Measurements from ENCODE around the gene WDR27.

The WDR27 gene

DNA sequence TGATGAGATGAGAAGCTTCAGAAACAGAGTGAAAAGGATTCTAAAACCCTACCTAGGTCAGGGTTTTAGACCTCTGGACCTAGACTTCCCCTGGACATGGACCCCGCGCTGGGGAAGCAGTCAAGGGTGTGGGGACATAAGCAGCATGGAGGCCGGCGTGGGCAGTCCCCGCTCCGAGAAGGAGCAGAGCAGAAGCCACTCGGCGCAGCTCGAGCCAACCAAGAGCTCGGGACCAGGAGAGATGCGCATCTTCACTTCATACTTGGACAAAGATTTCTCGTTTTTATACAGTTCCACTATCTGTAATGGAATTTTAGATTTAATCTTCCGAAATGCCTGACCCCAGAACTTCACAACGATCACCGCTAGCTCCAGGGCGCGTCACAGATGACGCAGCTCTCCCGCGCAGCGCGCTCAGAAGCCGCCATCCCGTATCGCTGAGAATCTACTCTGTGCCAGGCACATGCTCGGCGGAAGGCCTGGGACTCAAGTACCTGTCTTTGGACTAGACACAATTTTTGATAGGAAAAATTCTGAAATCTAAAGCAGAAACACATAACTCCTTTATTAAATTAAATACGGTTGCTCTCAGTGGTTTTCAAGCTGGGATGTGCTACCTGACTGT is 60.3 kb downstream of the WDR27 start:
- no peak for DNase-seq (ENCODE audit: low read depth in 1 of 2, low spot score in 1 of 2)

- DNase-seq (ENCODE audit: low read depth in 1 of 2, low spot score in 1 of 2): no peak
Measured at GRCh38 chr6:169640983-169641382, 60.8 kb downstream of the WDR27 start.

- no peak for DNase-seq (ENCODE audit: low read depth in 1 of 2, low spot score in 1 of 2)
Measured at GRCh38 chr6:169640351-169640852, 61.4 kb downstream of the WDR27 start.

DNA sequence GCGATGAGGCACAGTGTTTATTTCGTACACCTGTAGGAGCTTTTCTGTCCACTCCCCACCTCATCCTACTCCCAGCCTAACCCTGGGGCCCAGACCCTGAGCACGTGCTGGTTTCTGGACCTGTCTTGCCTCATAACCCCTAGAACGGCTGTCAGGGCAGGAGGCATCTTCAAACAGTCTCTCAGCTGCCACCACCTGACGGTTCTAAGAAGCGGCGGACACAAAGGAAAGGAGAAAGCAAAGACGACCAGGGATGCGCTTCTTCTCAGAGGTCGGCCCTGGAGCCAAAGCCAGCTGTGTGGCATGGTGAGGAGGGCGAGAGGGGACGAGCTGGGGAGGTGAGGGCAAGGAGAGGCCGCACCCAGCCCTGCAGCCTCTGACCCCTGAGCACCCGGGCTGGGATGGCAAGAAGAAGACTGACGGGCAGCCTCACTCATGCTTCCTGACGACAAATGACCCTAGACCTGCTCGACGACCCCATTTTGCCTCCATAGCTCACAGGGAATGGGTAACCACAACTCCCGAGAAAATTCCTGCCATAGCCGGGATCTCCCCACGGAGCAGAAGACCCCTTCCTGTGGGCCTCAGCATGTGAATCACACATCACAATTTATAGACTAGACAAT is 62.1 kb downstream of the WDR27 start:
- no peak for DNase-seq (ENCODE audit: low read depth in 1 of 2, low spot score in 1 of 2)

DNA sequence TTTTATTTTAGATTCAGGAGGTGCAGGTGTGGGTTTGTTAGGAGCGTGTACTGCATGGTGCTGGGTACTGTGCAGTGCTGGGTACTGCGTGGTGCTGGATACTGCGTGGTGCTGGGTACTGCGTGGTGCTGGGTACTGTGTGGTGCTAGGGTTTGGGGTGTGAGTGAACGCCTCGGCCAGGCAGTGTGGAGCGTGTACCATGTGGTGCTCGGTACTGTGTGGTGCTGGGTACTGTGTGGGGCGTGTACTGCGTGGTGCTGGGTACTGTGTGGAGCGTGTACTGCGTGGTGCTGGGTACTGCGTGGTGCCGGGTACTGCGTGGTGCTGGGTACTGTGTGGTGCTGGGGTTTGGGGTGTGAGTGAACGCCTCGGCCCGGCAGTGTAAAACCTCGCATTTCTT is 62.9 kb downstream of the WDR27 start:
- DNase-seq (ENCODE audit: low read depth in 1 of 2, low spot score in 1 of 2): no peak

GRCh38 chr6:169638388-169638787 is 63.4 kb downstream of the WDR27 start:
- DNase-seq (ENCODE audit: low read depth in 1 of 2, low spot score in 1 of 2): no peak

- no peak for DNase-seq (ENCODE audit: low read depth in 1 of 2, low spot score in 1 of 2)
Measured at GRCh38 chr6:169635345-169635744, 66.5 kb downstream of the WDR27 start.

GRCh38 chr6:169632841-169633240 is 69.0 kb downstream of the WDR27 start:
- DNase-seq (ENCODE audit: low read depth in 1 of 2, low spot score in 1 of 2): no peak

- no peak for DNase-seq (ENCODE audit: low read depth in 1 of 2, low spot score in 1 of 2)
Measured at GRCh38 chr6:169629256-169629655, 72.6 kb downstream of the WDR27 start.

GRCh38 chr6:169627736-169628607 is 73.9 kb downstream of the WDR27 start:
- DNase-seq (ENCODE audit: low read depth in 1 of 2, low spot score in 1 of 2): no peak

GRCh38 chr6:169626649-169627048 is 75.2 kb downstream of the WDR27 start:
- DNase-seq (ENCODE audit: low read depth in 1 of 2, low spot score in 1 of 2): no peak

- DNase-seq (ENCODE audit: low read depth in 1 of 2, low spot score in 1 of 2): no peak
Measured at GRCh38 chr6:169626169-169626568, 75.7 kb downstream of the WDR27 start.

GRCh38 chr6:169625376-169625775 is 76.5 kb downstream of the WDR27 start:
- no peak for DNase-seq (ENCODE audit: low read depth in 1 of 2, low spot score in 1 of 2)

DNA sequence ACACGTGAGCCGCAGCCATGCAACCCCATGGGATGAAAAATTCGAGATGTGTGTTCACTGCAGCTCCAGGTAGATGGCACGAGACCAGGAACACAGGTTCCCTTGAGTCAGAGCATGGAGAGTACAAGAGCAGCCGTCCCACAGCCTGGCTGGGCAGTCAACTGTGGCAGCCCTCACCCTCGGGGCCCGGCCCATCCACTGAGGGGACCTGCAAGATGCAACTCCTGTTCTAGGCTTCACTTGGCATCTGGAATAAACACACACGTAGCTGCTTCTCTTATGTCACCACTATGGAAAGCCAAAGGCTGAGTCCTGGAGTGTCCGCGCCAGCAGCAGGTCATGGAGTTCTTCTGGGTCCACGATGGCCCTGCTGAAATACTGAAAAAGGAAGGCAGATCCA is 77.0 kb downstream of the WDR27 start:
- DNase-seq (ENCODE audit: low read depth in 1 of 2, low spot score in 1 of 2): no peak

DNA sequence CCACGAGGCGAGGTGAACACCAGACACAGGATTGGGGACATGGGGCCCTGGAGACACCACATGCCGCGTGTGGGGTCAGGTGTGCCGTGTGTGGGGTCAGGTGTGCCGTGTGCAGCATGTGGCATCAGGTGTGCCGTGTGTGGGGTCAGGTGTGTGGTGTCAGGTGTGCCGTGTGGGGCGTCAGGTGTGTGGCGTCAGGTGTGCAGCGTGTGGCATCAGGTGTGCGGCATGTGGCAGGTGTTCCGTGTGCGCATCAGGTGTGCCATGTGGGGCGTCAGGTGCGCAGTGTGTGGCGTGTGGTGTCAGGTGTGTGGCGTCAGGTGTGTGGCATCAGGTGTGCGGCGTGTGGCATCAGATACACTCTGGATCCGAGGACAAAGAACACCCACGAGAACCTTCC is 77.9 kb downstream of the WDR27 start:
- no peak for DNase-seq (ENCODE audit: low read depth in 1 of 2, low spot score in 1 of 2)

GRCh38 chr6:169623343-169623742 is 78.5 kb downstream of the WDR27 start:
- DNase-seq (ENCODE audit: low read depth in 1 of 2, low spot score in 1 of 2): no peak

GRCh38 chr6:169622618-169623017 is 79.2 kb downstream of the WDR27 start:
- no peak for DNase-seq (ENCODE audit: low read depth in 1 of 2, low spot score in 1 of 2)

GRCh38 chr6:169621311-169621710 is 80.5 kb downstream of the WDR27 start:
- no peak for DNase-seq (ENCODE audit: low read depth in 1 of 2, low spot score in 1 of 2)

DNA sequence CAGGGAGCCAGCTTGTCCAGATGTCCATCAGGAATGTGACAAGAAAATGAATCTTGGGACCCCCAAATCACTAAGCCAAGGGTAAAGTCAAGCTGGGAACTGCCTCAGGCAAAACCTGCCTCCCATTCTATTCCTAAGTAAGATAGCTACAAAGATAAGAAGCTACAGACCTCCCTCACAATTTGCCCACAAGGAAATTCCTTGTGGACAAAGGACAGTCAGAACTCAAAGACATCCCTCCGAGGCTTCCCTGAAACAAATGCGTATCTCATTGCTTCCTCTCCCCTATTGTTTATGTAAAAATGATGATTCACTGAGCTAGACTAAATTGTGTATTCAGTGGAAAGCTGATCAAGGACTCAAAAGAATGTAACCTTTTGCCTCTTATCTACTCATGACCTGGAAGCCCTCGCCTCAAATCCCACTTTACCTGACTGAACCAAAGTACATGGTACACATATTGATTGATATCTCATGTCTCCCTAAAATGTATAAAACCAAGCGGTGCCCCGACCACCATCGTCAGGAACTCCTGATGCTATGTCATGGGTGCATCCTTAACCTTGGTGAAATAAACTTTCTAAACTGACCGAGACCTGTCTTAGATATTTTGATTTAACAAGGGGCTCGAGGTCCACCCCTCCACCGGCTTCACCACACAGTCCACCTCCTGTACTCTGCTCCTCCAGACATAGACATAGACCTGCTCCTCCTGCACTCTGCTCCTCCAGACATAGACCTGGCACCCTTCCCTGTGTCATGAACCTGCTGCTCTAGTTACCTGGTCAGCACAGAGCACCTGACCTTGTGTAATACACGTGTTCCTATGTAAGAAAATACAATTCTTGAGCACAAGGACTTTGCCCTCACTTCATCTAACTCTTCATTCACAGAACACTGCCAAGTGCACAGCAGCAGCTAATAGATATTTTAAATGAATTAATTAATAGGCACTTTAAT is 81.4 kb downstream of the WDR27 start:
- DNase-seq (ENCODE audit: low read depth in 1 of 2, low spot score in 1 of 2): no peak

DNA sequence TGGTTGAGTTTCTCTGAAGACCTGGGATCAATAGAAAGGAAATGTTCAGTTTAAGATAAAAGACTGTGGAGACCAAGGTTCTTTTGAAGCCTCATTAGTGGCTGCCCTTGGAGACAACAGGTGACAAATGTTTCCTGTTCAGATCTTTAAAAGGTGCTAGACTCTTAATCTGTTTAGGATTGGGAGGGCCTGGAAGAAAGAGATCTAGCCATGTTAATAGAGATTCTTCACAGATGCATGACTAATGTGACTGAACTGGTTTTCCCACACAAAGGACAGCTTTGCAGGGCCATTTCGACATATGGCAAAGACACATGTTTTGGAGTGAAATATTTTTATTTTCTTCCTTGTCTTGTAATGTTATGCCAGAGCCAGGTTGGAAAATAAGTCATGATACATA is 82.2 kb downstream of the WDR27 start:
- DNase-seq (ENCODE audit: low read depth in 1 of 2, low spot score in 1 of 2): no peak
